ENCODE results near the gene ZNF275. TPM values are rescaled to one million over a fixed set of nuclear protein-coding genes. Genes with fewer than 3 reads are reported as not detected.

ZNF275 gene
- total and polyA plus RNA-seq, 10 of the 15 experiments (the other 5 are each of a cell fraction or from before 2014, with no cell fraction given): 1.3 to 17.4 (median 6.2) TPM

DNA sequence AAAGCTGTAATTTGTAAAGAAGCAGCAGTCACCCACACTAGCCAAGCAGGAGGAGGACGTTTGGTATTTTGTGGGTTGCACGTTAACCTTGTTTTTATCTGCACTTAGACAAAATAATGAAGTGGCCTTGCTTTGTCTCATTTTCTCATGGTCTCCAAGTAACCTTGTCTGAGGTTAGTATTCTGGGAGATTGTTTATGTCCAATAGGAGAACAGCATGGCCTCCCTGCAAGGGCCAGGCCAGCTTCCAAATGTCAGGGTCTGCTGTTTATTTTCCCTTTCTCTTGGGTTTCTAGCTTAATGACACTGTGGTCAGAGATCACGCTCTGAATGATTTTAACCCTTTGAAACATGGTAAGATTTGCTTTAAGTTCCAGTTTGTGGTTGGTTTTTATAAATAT, 37.3 kb downstream of the ZNF275 start:
- 0% methylated on average over 3 of the region's 3 CpGs for WGBS (ENCODE audit: insufficient coverage, insufficient replicate concordance, low lambda C conversion rate, missing lambda C conversion rate)
- H3K4me2 ChIP-seq (ENCODE audit: control insufficient read depth, insufficient read depth): no peak overlapping the region
- no peak overlapping the region for H3K9ac ChIP-seq (ENCODE audit: control insufficient read depth, insufficient read depth, low read length)
- FAIRE-seq (no peak), DNase-seq (ENCODE audit: low read depth, low spot score) (no peak), ATAC-seq (no peak)
- H3K4me3 ChIP-seq: no peak overlapping the region
- intact Hi-C loops (cut with micrococcal nuclease; ENCODE audit: unreplicated experiment): no loop called here
- ChIA-PET RAD21 (ENCODE audit: unreplicated experiment) (no interaction called here), SMC1A (ENCODE audit: uncharacterized antibody, unreplicated experiment) (no interaction called here), POLR2A (no interaction called here), CTCF (interaction anchor here (1.1 kb wide), 1 partner anchor 11 kb away, joined by 3 read pairs; no protein-coding TSS in a partner anchor)
- no peaks in the 10 kb centered on the region for H3K4me1 ChIP-seq (ENCODE audit: control insufficient read depth, insufficient read depth, low read length)
- no peaks in the 10 kb centered on the region; the same call in 2 of the 3 replicates for H3K9me3 ChIP-seq (replicated peaks; ENCODE audit: control insufficient read depth, insufficient read depth, low read length)
- in situ Hi-C loops (cut with MboI): no loop called here
- H4K20me1 ChIP-seq (ENCODE audit: control insufficient read depth, insufficient read depth): no peaks in the 10 kb centered on the region
- no peaks in the 10 kb centered on the region for H3K27me3 ChIP-seq (replicated peaks in 1 of 2; ENCODE audit: control insufficient read depth in 2 of 2, insufficient read depth in 2 of 2, low read length in 1 of 2)
- no peaks in the 10 kb centered on the region for H3K79me2 ChIP-seq (ENCODE audit: control insufficient read depth, insufficient read depth, low read length)
- no peaks in the 10 kb centered on the region for H3K36me3 ChIP-seq (ENCODE audit: control insufficient read depth in 2 of 2, insufficient read depth in 2 of 2, low read length in 1 of 2)
- no peak overlapping the region for H2AFZ ChIP-seq (ENCODE audit: control insufficient read depth, low read depth, low read length)
- H3K27ac ChIP-seq (ENCODE audit: control insufficient read depth, insufficient read depth): no peak overlapping the region
- BruUV-seq (replicated peaks): no TSS peak
- TF ChIP-seq, protein P1, sequence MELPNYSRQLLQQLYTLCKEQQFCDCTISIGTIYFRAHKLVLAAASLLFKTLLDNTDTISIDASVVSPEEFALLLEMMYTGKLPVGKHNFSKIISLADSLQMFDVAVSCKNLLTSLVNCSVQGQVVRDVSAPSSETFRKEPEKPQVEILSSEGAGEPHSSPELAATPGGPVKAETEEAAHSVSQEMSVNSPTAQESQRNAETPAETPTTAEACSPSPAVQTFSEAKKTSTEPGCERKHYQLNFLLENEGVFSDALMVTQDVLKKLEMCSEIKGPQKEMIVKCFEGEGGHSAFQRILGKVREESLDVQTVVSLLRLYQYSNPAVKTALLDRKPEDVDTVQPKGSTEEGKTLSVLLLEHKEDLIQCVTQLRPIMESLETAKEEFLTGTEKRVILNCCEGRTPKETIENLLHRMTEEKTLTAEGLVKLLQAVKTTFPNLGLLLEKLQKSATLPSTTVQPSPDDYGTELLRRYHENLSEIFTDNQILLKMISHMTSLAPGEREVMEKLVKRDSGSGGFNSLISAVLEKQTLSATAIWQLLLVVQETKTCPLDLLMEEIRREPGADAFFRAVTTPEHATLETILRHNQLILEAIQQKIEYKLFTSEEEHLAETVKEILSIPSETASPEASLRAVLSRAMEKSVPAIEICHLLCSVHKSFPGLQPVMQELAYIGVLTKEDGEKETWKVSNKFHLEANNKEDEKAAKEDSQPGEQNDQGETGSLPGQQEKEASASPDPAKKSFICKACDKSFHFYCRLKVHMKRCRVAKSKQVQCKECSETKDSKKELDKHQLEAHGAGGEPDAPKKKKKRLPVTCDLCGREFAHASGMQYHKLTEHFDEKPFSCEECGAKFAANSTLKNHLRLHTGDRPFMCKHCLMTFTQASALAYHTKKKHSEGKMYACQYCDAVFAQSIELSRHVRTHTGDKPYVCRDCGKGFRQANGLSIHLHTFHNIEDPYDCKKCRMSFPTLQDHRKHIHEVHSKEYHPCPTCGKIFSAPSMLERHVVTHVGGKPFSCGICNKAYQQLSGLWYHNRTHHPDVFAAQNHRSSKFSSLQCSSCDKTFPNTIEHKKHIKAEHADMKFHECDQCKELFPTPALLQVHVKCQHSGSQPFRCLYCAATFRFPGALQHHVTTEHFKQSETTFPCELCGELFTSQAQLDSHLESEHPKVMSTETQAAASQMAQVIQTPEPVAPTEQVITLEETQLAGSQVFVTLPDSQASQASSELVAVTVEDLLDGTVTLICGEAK (IDR thresholded peaks at IDR 0.05; ENCODE audit: borderline replicate concordance): no peak
- no peak for TF ChIP-seq TARDBP (IDR thresholded peaks at IDR 0.05; ENCODE audit: borderline replicate concordance)
- TF ChIP-seq, protein P2, sequence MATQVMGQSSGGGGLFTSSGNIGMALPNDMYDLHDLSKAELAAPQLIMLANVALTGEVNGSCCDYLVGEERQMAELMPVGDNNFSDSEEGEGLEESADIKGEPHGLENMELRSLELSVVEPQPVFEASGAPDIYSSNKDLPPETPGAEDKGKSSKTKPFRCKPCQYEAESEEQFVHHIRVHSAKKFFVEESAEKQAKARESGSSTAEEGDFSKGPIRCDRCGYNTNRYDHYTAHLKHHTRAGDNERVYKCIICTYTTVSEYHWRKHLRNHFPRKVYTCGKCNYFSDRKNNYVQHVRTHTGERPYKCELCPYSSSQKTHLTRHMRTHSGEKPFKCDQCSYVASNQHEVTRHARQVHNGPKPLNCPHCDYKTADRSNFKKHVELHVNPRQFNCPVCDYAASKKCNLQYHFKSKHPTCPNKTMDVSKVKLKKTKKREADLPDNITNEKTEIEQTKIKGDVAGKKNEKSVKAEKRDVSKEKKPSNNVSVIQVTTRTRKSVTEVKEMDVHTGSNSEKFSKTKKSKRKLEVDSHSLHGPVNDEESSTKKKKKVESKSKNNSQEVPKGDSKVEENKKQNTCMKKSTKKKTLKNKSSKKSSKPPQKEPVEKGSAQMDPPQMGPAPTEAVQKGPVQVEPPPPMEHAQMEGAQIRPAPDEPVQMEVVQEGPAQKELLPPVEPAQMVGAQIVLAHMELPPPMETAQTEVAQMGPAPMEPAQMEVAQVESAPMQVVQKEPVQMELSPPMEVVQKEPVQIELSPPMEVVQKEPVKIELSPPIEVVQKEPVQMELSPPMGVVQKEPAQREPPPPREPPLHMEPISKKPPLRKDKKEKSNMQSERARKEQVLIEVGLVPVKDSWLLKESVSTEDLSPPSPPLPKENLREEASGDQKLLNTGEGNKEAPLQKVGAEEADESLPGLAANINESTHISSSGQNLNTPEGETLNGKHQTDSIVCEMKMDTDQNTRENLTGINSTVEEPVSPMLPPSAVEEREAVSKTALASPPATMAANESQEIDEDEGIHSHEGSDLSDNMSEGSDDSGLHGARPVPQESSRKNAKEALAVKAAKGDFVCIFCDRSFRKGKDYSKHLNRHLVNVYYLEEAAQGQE (IDR thresholded peaks at IDR 0.05; ENCODE audit: low read depth, low read length): no peak
- TF ChIP-seq, protein P3, sequence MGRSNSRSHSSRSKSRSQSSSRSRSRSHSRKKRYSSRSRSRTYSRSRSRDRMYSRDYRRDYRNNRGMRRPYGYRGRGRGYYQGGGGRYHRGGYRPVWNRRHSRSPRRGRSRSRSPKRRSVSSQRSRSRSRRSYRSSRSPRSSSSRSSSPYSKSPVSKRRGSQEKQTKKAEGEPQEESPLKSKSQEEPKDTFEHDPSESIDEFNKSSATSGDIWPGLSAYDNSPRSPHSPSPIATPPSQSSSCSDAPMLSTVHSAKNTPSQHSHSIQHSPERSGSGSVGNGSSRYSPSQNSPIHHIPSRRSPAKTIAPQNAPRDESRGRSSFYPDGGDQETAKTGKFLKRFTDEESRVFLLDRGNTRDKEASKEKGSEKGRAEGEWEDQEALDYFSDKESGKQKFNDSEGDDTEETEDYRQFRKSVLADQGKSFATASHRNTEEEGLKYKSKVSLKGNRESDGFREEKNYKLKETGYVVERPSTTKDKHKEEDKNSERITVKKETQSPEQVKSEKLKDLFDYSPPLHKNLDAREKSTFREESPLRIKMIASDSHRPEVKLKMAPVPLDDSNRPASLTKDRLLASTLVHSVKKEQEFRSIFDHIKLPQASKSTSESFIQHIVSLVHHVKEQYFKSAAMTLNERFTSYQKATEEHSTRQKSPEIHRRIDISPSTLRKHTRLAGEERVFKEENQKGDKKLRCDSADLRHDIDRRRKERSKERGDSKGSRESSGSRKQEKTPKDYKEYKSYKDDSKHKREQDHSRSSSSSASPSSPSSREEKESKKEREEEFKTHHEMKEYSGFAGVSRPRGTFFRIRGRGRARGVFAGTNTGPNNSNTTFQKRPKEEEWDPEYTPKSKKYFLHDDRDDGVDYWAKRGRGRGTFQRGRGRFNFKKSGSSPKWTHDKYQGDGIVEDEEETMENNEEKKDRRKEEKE (IDR thresholded peaks at IDR 0.05): no peak
- TF ChIP-seq CREB1 (IDR thresholded peaks at IDR 0.05; ENCODE audit: low read depth): no peak
- no peak for TF ChIP-seq ETV6 (conservative IDR thresholded peaks at IDR 0.05 in 1 of 2, IDR thresholded peaks at IDR 0.05 in 1 of 2; ENCODE audit: borderline replicate concordance in 1 of 2, low read depth in 1 of 2)
- TF ChIP-seq MYB (IDR thresholded peaks at IDR 0.05; ENCODE audit: borderline replicate concordance, low read depth, low read length): no peak
